GM12878 (cell line): ENCODE data around the gene PALMD. TPM values are rescaled to one million over a fixed set of nuclear protein-coding genes. Genes with fewer than 3 reads are reported as not detected.

Experiments
- ATAC-seq: fragments of 200-7000 bp; cut with Tn5 transposase; 3 replicates; pipeline ENCODE4 v1.9.1; 2020; ENCODE audit warnings: mild to moderate bottlenecking, moderate library complexity
- BruUV-seq: library from RNA; stranded (reverse); fragments of 400-500 nt; replicated peaks from 2 replicates; lab custom pipeline; 2021; lab: Mats Ljungman, UMichigan
- CTCF ChIA-PET: fragments of 300-600 bp; sonication (Branson Sonifier 250); formaldehyde crosslinking; extraction: SDS; loops from one replicate; lab custom pipeline; 2021; ENCODE audit warnings: inconsistent platforms; lab: Yijun Ruan, JAX
- POLR2A ChIA-PET: fragments of 350-600 bp; formaldehyde crosslinking; extraction: SDS; loops from one replicate; lab custom pipeline; 2021; ENCODE audit warnings: inconsistent platforms; lab: Charles Lee
- RAD21 ChIA-PET: fragments of 300-600 bp; sonication (Branson Sonifier 250); formaldehyde crosslinking; loops from one replicate; lab custom pipeline; 2023; ENCODE audit warnings: antibody characterized with exemption; ENCODE audit not compliant: unreplicated experiment; lab: Charles Lee
- SMC1A ChIA-PET: fragments of 300-600 bp; sonication (Branson Sonifier 250); formaldehyde crosslinking; loops from one replicate; lab custom pipeline; 2023; ENCODE audit not compliant: unreplicated experiment, uncharacterized antibody; lab: Charles Lee
- DNase-seq: peaks from one replicate; pipeline ENCODE4 v3.0.0-alpha.2; 2011; ENCODE audit warnings: low read depth, low spot score
- FAIRE-seq: peaks from 3 replicates; lab custom pipeline; 2011; peaks lifted over from hg19 to GRCh38; lab: Jason Lieb, UNC
- H2AFZ ChIP-seq: 2 replicates; pipeline ENCODE4 v1.6.0; 2011; ENCODE audit warnings: low read depth, low read length, control low read depth; ENCODE audit not compliant: control insufficient read depth
- H3K27ac ChIP-seq: 2 replicates; pipeline ENCODE4 v1.5.1; 2011; ENCODE audit warnings: control low read depth; ENCODE audit not compliant: control insufficient read depth, insufficient read depth
- H3K27me3 ChIP-seq, 2 experiments: replicated peaks in 1 of 2; 2 replicates each; pipeline versions ENCODE4 v1.6.0 to v1.6.1; 2011; ENCODE audit warnings: low read length in 1 of 2; ENCODE audit not compliant: control insufficient read depth in 2 of 2, insufficient read depth in 2 of 2
- H3K36me3 ChIP-seq, 2 experiments: 2 replicates each; pipeline ENCODE4 v1.5.1; 2011; ENCODE audit warnings: low read length in 1 of 2; ENCODE audit not compliant: control insufficient read depth in 2 of 2, insufficient read depth in 2 of 2
- H3K4me1 ChIP-seq: 2 replicates; pipeline ENCODE4 v1.6.1; 2011; ENCODE audit warnings: mild to moderate bottlenecking, low read length, moderate library complexity, mixed read lengths; ENCODE audit not compliant: control insufficient read depth, insufficient read depth
- H3K4me2 ChIP-seq: 2 replicates; pipeline ENCODE4 v1.6.0; 2011; ENCODE audit warnings: control low read depth; ENCODE audit not compliant: control insufficient read depth, insufficient read depth
- H3K4me3 ChIP-seq: fragments of 200-600 bp; sonication (generic); 2 replicates; pipeline ENCODE4 v1.5.1; 2016
- H3K79me2 ChIP-seq: 2 replicates; pipeline ENCODE4 v1.6.0; 2011; ENCODE audit warnings: low read length; ENCODE audit not compliant: control insufficient read depth, insufficient read depth
- H3K9ac ChIP-seq: 2 replicates; pipeline ENCODE4 v1.8.0; 2011; ENCODE audit warnings: low read length, control low read depth, mixed read lengths; ENCODE audit not compliant: control insufficient read depth, insufficient read depth
- H3K9me3 ChIP-seq: replicated peaks from 3 replicates; pipeline ENCODE4 v1.5.1; 2011; ENCODE audit warnings: mild to moderate bottlenecking, low read length; ENCODE audit not compliant: control insufficient read depth, insufficient read depth
- H4K20me1 ChIP-seq: 2 replicates; pipeline ENCODE4 v1.6.0; 2011; ENCODE audit not compliant: control insufficient read depth, insufficient read depth
- CBFB ChIP-seq: IDR thresholded peaks from 2 replicates; pipeline ENCODE4 v1.6.1; 2016; ENCODE audit warnings: antibody characterized with exemption, low read depth
- CBX5 ChIP-seq: sonication (generic); IDR thresholded peaks from 2 replicates; pipeline ENCODE4 v1.6.1; 2016; ENCODE audit warnings: low read depth, moderate library complexity, mild to moderate bottlenecking, inconsistent platforms
- CHD2 ChIP-seq: IDR thresholded peaks from 2 replicates; pipeline ENCODE4 v1.6.1; 2011; ENCODE audit warnings: low read depth, low read length, improper control_type of control experiment, borderline replicate concordance
- CREM ChIP-seq: IDR thresholded peaks from 2 replicates; pipeline ENCODE4 v1.6.1; 2014; ENCODE audit warnings: antibody characterized with exemption, low read depth
- ETV6 ChIP-seq, 2 experiments: fragments of 450-650 bp in 1 of 2; IDR thresholded peaks in 1 of 2; conservative IDR thresholded peaks in 1 of 2; 2 replicates each; pipeline ENCODE4 v1.6.1; 2014; ENCODE audit warnings: antibody characterized with exemption in 1 of 2, borderline replicate concordance in 1 of 2, low read depth in 1 of 2, mild to moderate bottlenecking in 1 of 2, moderate library complexity in 1 of 2
- IRF3 ChIP-seq: fragments of 450-650 bp; IDR thresholded peaks from 2 replicates; pipeline ENCODE4 v1.6.1; 2014; ENCODE audit warnings: mild to moderate bottlenecking
- IRF4 ChIP-seq: IDR thresholded peaks from 2 replicates; pipeline ENCODE4 v1.6.1; 2011; ENCODE audit warnings: low read depth, low read length
- JUND ChIP-seq: IDR thresholded peaks from 2 replicates; pipeline ENCODE4 v1.6.1; 2012; ENCODE audit warnings: low read depth, mild to moderate bottlenecking, low read length, improper control_type of control experiment, moderate library complexity
- MTA2 ChIP-seq: fragments of 450-650 bp; IDR thresholded peaks from 2 replicates; pipeline ENCODE4 v1.6.1; 2016; ENCODE audit warnings: low read depth, mild to moderate bottlenecking, moderate library complexity
- NBN ChIP-seq: fragments of 450-650 bp; IDR thresholded peaks from 2 replicates; pipeline ENCODE4 v1.6.1; 2016
- PAX8 ChIP-seq: fragments of 450-650 bp; IDR thresholded peaks from 2 replicates; pipeline ENCODE4 v1.6.1; 2017; ENCODE audit warnings: mild to moderate bottlenecking, moderate library complexity
- POLR2AphosphoS2 ChIP-seq: IDR thresholded peaks from 2 replicates; pipeline ENCODE4 v1.6.1; 2011; ENCODE audit warnings: low read depth, mild to moderate bottlenecking, low read length, improper control_type of control experiment, moderate library complexity
- PRDM15 ChIP-seq: fragments of 450-650 bp; formaldehyde crosslinking; IDR thresholded peaks from 2 replicates; pipeline ENCODE4 v1.4.0; 2020; ENCODE audit warnings: mild to moderate bottlenecking, moderate library complexity
- ZNF24 ChIP-seq: fragments of 450-650 bp; IDR thresholded peaks from 2 replicates; pipeline ENCODE4 v1.6.1; 2017; ENCODE audit warnings: antibody characterized with exemption, mild to moderate bottlenecking
- WGBS: methylation state at CpG from one replicate; pipeline ENCODE4 v1.1.6; 2016; ENCODE audit warnings: low lambda C conversion rate; ENCODE audit not compliant: insufficient replicate concordance, insufficient coverage; ENCODE audit errors: missing lambda C conversion rate; 5-methylcytosine and 5-hydroxymethylcytosine counted together
- in situ Hi-C: fragments of 300-500 bp; cut with MboI; formaldehyde crosslinking; loops from 9 replicates; pipeline ENCODE4 v1.14.3; 2018; ENCODE audit warnings: mixed read lengths
- intact Hi-C: fragments of 100-400 bp; cut with micrococcal nuclease; formaldehyde crosslinking; loops from one replicate; pipeline ENCODE4 v1.14.2; 2022; ENCODE audit not compliant: unreplicated experiment
- polyA plus RNA-seq, 11 experiments: library from polyadenylated mRNA; depleted of rRNA in 4 of 11; unstranded in 6 of 11; stranded (reverse) in 5 of 11; fragments of >200 nt; fragmentation: Nextera tagmentation in 4 of 11; fragmentation: Illumina TruSeq in 1 of 11; extraction: Ambion mirVana in 4 of 11; extraction: Trizol in 1 of 11; gene quantifications; 1 replicate in 1 of 11; 2 replicates in 10 of 11; pipeline versions ENCODE4 v1.2.1 to v1.2.3, GENCODE V29; 2011 to 2016; ENCODE audit warnings: inconsistent platforms in 2 of 11, missing spikeins in 2 of 11, low read depth in 1 of 11
- total RNA-seq, 4 experiments: library from RNA; depleted of rRNA in 3 of 4; stranded (reverse); fragments of >200 nt in 3 of 4; fragmentation: Illumina TruSeq in 1 of 4; extraction: Trizol in 1 of 4; gene quantifications; 2 replicates each; pipeline versions ENCODE4 v1.2.1 to v1.2.3, GENCODE V29; 2013 to 2021

The PALMD gene
- total and polyA plus RNA-seq, 10 of the 15 experiments (the other 5 are each of a cell fraction or from before 2014, with no cell fraction given), result under 0.01 to 0.09 (median 0.04) TPM; not detected in 4

GRCh38 chr1:99647490-99647889 lies 1.6 kb downstream of the PALMD start:
- BruUV-seq, result no TSS peak

GRCh38 chr1:99648107-99648506 lies 2.2 kb downstream of the PALMD start:
- no peaks in the 10 kb centered on the region for H4K20me1 ChIP-seq
- H3K9me3 ChIP-seq, result no peaks in the 10 kb centered on the region
- no peak overlapping the region for H2AFZ ChIP-seq
- WGBS, result 29% methylated on average over 4 of the region's 4 CpGs
- SMC1A ChIA-PET, result interaction anchor here (1.0 to 1.9 kb wide), 5 partner anchors 11 to 37 kb away, joined by 3 to 6 read pairs (median 4); no protein-coding TSS in a partner anchor
- no TSS peak for BruUV-seq
- FAIRE-seq, result no peak
- DNase-seq, result no peak
- H3K36me3 ChIP-seq, result no peaks in the 10 kb centered on the region
- no peak overlapping the region for H3K4me2 ChIP-seq
- POLR2A ChIA-PET, result no interaction called here
- ATAC-seq, result no peak
- intact Hi-C loops, result no loop called here
- 0 out of 4 replicates have a peak, but pooled peaks cover 0 to 3% of the 10 kb centered on the region in 2 experiments for H3K27me3 ChIP-seq
- H3K79me2 ChIP-seq, result no peaks in the 10 kb centered on the region
- RAD21 ChIA-PET, result interaction anchor here (0.6 kb wide), 1 partner anchor 60 kb away, joined by 3 read pairs; no protein-coding TSS in a partner anchor
- no peak overlapping the region for H3K9ac ChIP-seq
- CTCF ChIA-PET, result interaction anchor here (1.1 to 1.3 kb wide), 4 partner anchors 10 to 37 kb away, joined by 3 to 6 read pairs (median 4); no protein-coding TSS in a partner anchor
- no peak overlapping the region for H3K4me3 ChIP-seq
- H3K4me1 ChIP-seq, result no peaks in the 10 kb centered on the region
- H3K27ac ChIP-seq, result no peak overlapping the region
- in situ Hi-C loops, result no loop called here
- no peak for TF ChIP-seq ETV6 (conservative IDR thresholded peaks at IDR 0.05 in 1 of 2, IDR thresholded peaks at IDR 0.05 in 1 of 2; ENCODE audit: borderline replicate concordance in 1 of 2, low read depth in 1 of 2)
- no peak for TF ChIP-seq IRF3
- no peak for TF ChIP-seq JUND
- no peak for TF ChIP-seq POLR2AphosphoS2
- TF ChIP-seq CHD2, result no peak
- TF ChIP-seq PRDM15, result no peak
- TF ChIP-seq PAX8, result no peak
- no peak for TF ChIP-seq CBX5
- TF ChIP-seq ZNF24, result no peak
- TF ChIP-seq IRF4, result no peak

More at GRCh38 chr1:99647490-99647889, 1.6 kb downstream of the PALMD start:
- H3K27ac ChIP-seq, result no peak overlapping the region
- H3K4me1 ChIP-seq, result no peaks in the 10 kb centered on the region
- no peak overlapping the region for H3K4me3 ChIP-seq
- DNase-seq, result no peak
- no peak for ATAC-seq
- WGBS, result 19% methylated on average over 4 of the region's 4 CpGs
- no peaks in the 10 kb centered on the region for H3K79me2 ChIP-seq
- no peak overlapping the region for H2AFZ ChIP-seq
- H3K4me2 ChIP-seq, result no peak overlapping the region
- intact Hi-C loops (no loop called here), in situ Hi-C loops (no loop called here)
- ChIA-PET CTCF (interaction anchor here (1.1 to 1.4 kb wide), 5 partner anchors 9 to 43 kb away, joined by 3 to 6 read pairs (median 5); no protein-coding TSS in a partner anchor), RAD21 (interaction anchor here (0.6 kb wide), 1 partner anchor 61 kb away, joined by 3 read pairs; no protein-coding TSS in a partner anchor), SMC1A (interaction anchor here (1.0 to 1.9 kb wide), 5 partner anchors 12 to 38 kb away, joined by 3 to 6 read pairs (median 4); no protein-coding TSS in a partner anchor), POLR2A (no interaction called here)
- no peaks in the 10 kb centered on the region for H4K20me1 ChIP-seq
- no peaks in the 10 kb centered on the region for H3K36me3 ChIP-seq
- no peak overlapping the region for H3K9ac ChIP-seq
- H3K9me3 ChIP-seq, result no peaks in the 10 kb centered on the region
- TF ChIP-seq CBFB (no peak), NBN (no peak), MTA2 (no peak), CREM (no peak)
- FAIRE-seq, result no peak
- 0 out of 4 replicates have a peak, but pooled peaks cover 0 to 3% of the 10 kb centered on the region in 2 experiments for H3K27me3 ChIP-seq
